Fibroblast of the aortic adventitia (primary cell): ENCODE measurements around the gene ARRDC5. TPM values are rescaled to one million over a fixed set of nuclear protein-coding genes. Genes with fewer than 3 reads are reported as not detected.
"Not testable (repeated sequence)": the region's sequence is repeated elsewhere in the genome, so short reads cannot be mapped to it uniquely, and the experiment has no call there.

Source experiments
- DNase-seq: peaks from one replicate; pipeline ENCODE4 v3.0.0-alpha.2; 2010; ENCODE audit warnings: low read depth
- H3K4me3 ChIP-seq: 2 replicates; pipeline ENCODE4 v1.5.1; 2011; ENCODE audit warnings: low read depth, mild to moderate bottlenecking, control low read depth, low read length, moderate library complexity
- small RNA-seq: library from RNA; depleted of rRNA; stranded (forward); fragments of <200 nt; gene quantifications from one replicate; pipeline ENCODE3, GENCODE V24; 2012
- total RNA-seq: library from RNA; depleted of rRNA; stranded (reverse); fragments of >200 nt; gene quantifications from 2 replicates; pipeline ENCODE4 v1.2.3, GENCODE V29; 2012; ENCODE audit warnings: low replicate concordance
- TF ChIP-seq, protein P1 (sequence below): IDR thresholded peaks from 2 replicates; pipeline ENCODE4 v1.5.1; 2011; ENCODE audit warnings: mild to moderate bottlenecking, low read length, control low read depth, inconsistent platforms; ENCODE audit not compliant: insufficient read depth

Gene ARRDC5
- total RNA-seq, 1 donor, result not detected

DNA sequence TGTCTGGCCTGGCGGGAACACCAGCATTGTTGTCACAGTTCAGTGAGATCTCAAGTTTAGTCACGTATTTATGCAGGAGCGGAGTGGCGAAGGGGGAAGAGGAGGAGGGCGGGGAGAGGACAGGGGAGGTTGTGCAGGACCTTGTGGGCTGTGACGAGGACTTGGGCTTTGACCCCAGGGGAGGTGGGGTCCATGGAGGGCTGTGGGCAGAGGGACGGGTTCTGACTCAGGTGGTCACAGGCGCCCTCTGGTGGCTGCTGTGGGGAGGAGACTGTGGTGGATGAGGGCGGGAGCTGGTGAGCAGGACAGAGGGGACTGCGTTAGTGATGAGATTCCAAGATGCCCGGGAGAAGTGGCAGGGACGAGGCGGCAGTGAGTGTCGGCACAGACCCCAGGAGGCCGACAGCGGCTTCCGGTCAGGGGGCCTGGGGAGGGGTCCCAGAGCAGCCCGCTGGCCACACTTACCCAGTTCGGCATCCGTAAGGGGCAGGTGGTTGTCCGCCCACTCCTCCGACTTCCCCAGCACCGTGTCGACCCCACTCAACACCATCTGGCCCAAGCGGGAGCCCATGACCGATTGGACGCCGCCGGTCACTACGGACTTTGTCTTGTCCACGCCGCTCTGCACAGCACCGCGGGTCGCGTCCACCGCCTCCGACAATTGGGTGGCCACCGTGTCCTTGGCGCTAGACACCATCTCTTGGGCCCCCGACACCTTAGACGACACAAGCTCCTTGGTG lies 51.0 kb downstream of the ARRDC5 start:
- H3K4me3 ChIP-seq, result no peak overlapping the region
- DNase-seq, result peak; percentile 49
- TF ChIP-seq, protein P1, sequence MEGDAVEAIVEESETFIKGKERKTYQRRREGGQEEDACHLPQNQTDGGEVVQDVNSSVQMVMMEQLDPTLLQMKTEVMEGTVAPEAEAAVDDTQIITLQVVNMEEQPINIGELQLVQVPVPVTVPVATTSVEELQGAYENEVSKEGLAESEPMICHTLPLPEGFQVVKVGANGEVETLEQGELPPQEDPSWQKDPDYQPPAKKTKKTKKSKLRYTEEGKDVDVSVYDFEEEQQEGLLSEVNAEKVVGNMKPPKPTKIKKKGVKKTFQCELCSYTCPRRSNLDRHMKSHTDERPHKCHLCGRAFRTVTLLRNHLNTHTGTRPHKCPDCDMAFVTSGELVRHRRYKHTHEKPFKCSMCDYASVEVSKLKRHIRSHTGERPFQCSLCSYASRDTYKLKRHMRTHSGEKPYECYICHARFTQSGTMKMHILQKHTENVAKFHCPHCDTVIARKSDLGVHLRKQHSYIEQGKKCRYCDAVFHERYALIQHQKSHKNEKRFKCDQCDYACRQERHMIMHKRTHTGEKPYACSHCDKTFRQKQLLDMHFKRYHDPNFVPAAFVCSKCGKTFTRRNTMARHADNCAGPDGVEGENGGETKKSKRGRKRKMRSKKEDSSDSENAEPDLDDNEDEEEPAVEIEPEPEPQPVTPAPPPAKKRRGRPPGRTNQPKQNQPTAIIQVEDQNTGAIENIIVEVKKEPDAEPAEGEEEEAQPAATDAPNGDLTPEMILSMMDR, result peak; percentile 87

DNA sequence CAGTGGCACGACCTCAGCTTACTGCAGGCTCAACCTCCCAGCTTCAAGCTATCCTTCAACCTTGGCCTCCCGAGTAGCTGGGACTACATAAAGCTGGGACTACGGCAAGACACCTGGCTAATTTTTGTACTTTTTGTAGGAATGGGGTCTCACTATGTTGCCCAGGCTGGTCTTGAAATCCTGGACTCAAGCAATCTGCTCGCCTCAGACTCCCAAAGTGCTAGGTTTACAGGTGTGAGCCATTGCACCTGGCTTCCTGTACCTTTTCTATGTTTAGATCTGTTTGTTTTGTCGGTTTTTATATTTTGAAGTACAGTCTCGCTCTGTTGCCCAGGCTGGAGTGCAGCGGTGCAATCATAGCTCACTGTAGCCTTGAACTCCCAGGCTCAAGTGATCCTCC lies 53.7 kb downstream of the ARRDC5 start:
- no peak for DNase-seq
- no peak overlapping the region for H3K4me3 ChIP-seq
- TF ChIP-seq, protein P1, result no peak

DNA sequence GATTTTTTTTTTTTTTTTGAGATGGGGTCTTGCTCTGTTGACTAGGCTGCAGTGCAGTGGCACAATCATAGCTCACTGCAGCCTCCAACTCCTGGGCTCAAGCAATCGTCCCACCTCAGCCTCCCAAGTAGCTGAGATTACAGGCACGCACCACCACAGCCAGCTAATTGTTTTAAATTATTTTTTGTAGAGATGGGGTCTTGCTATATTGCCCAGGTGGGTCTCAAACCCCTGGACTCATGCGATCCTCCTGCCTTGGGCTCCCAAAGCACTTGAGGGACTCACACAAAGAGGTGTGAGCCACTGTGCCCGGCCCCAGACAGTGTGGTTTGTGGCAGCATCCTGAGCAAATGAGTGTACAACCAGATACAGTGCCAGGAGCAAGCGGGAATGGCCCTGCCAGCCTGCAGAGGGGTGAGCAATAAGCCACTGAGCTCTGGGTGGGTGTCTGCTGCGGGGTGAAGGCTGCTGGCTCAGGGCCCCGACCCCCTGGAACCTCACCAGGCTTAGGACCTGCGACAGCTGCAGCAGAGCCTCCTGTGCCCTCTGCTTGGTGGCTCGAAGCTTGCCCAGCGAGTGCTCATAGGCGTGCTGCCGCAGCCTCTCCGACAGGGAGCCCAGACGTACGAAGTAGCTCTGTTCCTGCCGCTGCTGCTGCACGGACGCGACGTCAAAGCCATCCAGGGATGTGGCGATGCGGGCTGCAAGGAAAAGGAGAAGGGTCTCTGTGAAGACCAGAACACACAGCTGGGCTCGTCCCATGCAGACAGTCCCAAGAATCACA lies 55.3 kb downstream of the ARRDC5 start:
- no peak overlapping the region for H3K4me3 ChIP-seq
- DNase-seq, result no peak
- TF ChIP-seq, protein P1, result no peak

DNA sequence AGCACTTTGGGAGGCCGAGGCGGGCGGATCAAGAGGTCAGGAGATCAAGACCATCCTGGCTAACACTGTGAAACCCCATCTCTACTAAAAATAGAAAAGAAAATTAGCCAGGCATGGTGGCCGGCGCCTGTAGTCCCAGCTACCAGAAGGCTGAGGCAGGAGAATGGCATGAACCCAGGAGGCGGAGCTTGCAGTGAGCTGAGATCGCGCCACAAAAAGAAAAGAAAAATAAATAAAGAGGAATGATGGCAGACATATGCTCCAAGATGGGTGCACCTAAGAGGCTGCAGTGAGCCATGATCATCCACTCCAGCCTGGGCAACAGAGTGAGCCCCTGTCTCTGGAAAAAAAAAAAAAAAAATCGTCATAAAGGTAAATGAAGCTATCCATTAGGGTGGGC lies 56.7 kb downstream of the ARRDC5 start:
- H3K4me3 ChIP-seq, result not testable (repeated sequence)
- peak; percentile 10 for DNase-seq

DNA sequence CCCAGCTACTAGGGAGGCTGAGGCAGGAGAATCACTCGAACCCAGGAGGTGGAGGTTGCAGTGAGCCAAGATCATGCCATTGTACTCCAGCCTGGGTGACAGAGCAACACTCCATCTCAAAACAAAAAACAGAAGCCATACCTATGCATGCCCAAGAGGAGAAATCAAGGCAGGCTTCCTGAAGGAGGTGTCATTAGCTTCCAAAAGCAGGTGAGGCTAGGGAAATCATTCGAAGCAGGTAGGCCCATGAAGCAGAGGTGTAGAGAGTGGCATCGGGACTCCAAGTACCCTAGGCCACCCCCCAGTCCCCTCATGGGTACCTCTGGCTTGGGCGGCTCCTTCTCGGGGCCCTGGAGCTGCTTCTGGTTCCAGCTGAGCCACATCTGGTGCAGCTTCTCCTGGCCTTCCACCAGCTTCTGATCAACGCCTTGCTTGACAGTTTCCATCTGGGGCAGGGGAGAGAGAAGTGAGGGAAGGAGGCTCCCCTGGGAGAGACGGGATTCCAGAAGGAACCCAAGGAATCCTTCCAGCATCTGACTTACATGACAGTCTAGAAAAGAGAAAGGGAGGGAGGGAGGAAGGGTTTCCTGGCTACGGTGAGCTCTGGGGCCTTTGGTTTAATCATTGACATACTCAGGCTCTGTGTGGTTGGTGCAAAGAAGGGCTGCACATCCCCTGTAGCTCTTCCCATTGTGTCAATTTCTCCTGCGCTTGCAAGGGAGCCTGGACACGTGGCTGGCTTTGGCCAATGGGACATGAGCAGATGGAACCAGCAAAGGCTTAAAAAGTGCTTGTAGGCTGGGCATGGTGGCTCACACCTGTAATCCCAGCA lies 58.1 kb downstream of the ARRDC5 start:
- peak; percentile 69 for DNase-seq
- TF ChIP-seq, protein P1, result no peak
- H3K4me3 ChIP-seq, result no peak overlapping the region

DNA sequence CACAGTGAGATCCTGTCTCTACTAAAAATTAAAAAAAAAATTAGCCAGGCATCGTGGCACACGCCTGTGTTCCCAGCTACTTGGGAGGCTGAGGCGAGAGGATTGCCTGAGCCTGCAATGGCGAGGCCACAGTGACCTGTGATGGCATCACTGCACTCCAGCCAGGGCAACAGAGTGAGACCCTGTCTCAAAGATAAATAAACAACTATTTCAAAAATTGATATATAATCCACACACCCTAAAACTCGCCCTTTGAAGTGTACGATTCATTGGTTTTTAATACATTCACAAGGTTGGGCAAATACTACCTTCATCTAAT lies 59.1 kb downstream of the ARRDC5 start:
- H3K4me3 ChIP-seq, result no peak overlapping the region
- DNase-seq, result no peak

More for the DNA sequence above, 59.1 kb downstream of the ARRDC5 start:
- TF ChIP-seq, protein P1, result no peak

Small RNA genes within 50 kb of the gene (small RNA-seq; reads per million reads assigned to genes)
- not detected for gene MIR4747

Other genes starting within 250 kb of the ARRDC5 start
- gene MYDGF, start 232.6 kb downstream of the ARRDC5 start, total RNA-seq, result 61.2 and 112 TPM in 2 replicates
- gene DPP9, start 179.1 kb downstream of the ARRDC5 start, total RNA-seq, result 53.1 and 70.9 TPM in 2 replicates
- 5.8 and 8.8 TPM in 2 replicates for gene FEM1A, start 111.2 kb downstream of the ARRDC5 start, total RNA-seq
- gene TICAM1, start 71.2 kb downstream of the ARRDC5 start, total RNA-seq, result 0.65 and 3.2 TPM in 2 replicates
- 88.1 and 227 TPM in 2 replicates for gene PLIN3, start 35.2 kb downstream of the ARRDC5 start, total RNA-seq
- 2.3 and 61.8 TPM in 2 replicates for gene UHRF1, start 6.6 kb upstream of the ARRDC5 start, total RNA-seq
- gene KDM4B, start 66.2 kb upstream of the ARRDC5 start, total RNA-seq, result 13.5 and 17.3 TPM in 2 replicates